SHP77 (cell line): ENCODE measurements around the gene GUF1.
"Not testable (repeated sequence)": the region's sequence is repeated elsewhere in the genome, so short reads cannot be mapped to it uniquely, and the experiment has no call there.

ENCODE experiments used
- DNase-seq, 2 experiments: peaks; one replicate each; lab custom pipeline; 2025; lab: John Stamatoyannopoulos, UW

The GUF1 gene

GRCh38 chr4:44701037-44701436, 22.8 kb downstream of the GUF1 start:
- DNase-seq: no peak

DNA sequence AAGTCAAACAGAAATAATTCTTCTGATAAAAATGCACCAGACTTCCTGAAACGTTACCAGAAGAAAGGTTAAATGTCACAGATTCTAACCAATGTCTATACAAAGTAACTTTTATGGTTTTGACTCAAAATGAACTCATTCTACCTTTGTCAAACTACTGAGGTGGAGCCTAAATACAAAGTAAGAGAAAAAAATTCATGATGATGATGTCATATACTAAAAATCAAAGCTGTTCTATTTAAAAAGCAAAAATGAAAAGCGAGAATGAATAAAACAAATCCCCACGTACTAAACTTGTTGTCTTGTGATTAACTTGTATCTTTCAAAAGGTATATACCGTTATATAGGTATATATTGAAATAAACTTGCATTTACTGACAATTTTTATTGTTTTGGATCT, 26.5 kb downstream of the GUF1 start:
- DNase-seq: no peak

DNA sequence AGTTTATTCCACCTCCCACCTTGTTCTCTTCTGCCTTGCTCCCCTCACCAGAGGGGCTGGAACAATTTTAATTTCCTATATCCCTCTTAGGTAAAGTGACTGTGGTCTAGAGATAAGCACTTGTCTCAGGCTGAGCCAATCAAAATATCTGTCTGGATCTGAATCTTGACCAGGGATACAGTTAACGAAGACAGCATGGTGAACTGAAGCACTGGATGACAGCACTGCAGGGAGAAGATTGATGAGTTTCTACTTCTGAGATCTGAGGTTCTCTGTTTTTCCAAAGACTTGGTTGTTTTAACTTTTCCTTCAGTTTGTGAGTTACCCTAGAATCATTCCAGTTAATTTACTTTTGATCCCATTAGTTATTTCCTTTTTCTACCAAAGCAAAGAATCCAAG, 34.9 kb downstream of the GUF1 start:
- DNase-seq: no peak

- no peak for DNase-seq
Measured at GRCh38 chr4:44716597-44716996, 38.4 kb downstream of the GUF1 start.

- no peak for DNase-seq
Measured at GRCh38 chr4:44720371-44720770, 42.2 kb downstream of the GUF1 start.

DNA sequence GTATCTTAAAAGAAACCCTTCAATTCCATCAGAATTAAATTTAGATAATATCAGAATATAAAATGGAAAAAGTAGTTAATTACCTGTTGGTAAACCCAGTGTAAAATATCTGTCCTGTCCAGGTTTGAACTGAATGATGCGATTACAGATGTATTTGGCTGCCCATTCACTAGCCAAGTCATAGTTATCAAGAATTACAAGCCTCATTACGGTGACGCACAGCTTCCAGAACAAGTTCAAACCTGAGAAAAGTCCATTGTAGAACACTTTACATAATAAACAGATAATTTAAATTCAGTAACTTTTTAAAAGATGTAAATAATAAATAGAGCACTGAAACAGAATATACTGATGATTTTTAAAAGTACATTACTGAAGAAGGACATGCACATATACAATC, 43.8 kb downstream of the GUF1 start:
- DNase-seq: no peak

GRCh38 chr4:44725166-44725565, 46.9 kb downstream of the GUF1 start:
- no peak for DNase-seq

- DNase-seq: no peak
Measured at GRCh38 chr4:44725726-44726037, 47.5 kb downstream of the GUF1 start.

- peak; percentile 53 to 58 for DNase-seq
Measured at GRCh38 chr4:44726038-44726871, 48.0 kb downstream of the GUF1 start, which contains the start of gene GNPDA2. Gene GNPDA2, minus strand, starts transcription at chr4:44726556. Its CDS starts 4,349 bp downstream, at chr4:44722207.

DNA sequence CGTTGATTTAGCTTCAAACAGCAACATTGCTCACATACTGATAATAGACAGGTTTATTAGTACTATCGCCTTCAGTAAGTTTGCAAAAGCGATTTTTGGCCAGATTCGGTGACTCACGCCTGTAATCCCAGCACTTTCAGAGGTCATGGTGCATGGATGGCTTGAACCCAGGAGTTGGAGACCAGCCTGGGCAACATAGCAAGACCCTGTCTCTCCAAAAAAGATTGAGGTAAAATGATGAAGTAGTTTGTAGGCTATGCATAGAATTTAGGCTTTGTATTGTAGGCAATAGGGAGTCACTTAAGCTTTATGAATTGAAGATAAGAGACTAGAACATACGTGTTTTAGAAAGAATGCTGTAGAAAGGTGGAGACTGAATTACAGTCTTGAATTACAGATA, 49.3 kb downstream of the GUF1 start:
- no peak for DNase-seq

- DNase-seq: not testable (repeated sequence)
Measured at GRCh38 chr4:44728694-44729093, 50.5 kb downstream of the GUF1 start.

DNA sequence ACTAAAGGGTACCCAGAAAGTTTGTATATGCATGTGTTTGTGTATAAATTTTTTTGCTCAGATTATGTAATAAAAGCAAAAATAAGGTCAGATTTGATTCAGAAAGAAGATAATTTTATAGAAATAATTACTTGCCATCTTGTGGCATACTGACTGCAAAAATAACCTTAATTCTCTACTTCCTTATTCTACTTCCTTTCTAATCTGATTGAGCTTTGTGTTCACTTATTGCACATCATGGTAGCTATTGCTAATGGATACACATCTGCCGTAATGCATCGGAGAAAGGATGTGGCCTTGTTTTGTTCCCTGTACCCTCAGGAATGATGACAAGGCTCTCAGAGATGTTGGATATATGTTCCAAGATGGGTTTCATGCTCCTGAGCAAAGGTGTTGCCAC, 58.7 kb downstream of the GUF1 start:
- no peak for DNase-seq

- DNase-seq: no peak
Measured at GRCh38 chr4:44738615-44739014, 60.4 kb downstream of the GUF1 start.

- no peak for DNase-seq
Measured at GRCh38 chr4:44740201-44740600, 62.0 kb downstream of the GUF1 start.
